ENCODE data around the gene BANP.
"Not testable (repeated sequence)": the region's sequence is repeated elsewhere in the genome, so short reads cannot be mapped to it uniquely, and the experiment has no call there.

Gene BANP

GRCh38 chr16:88039591-88039990, 88.4 kb downstream of the BANP start:
- DNase-seq (ENCODE audit: insufficient read length, low spot score) (no peak), FAIRE-seq (no peak)

GRCh38 chr16:88040196-88040876, 89.1 kb downstream of the BANP start:
- not testable (repeated sequence) for FAIRE-seq; DNase-seq (ENCODE audit: insufficient read length, low spot score)

More at GRCh38 chr16:88039591-88039990, 88.4 kb downstream of the BANP start:
- no peak for TF ChIP-seq CTCF (IDR thresholded peaks at IDR 0.05; ENCODE audit: insufficient read depth, missing control alignments)

- not testable (repeated sequence) for DNase-seq (ENCODE audit: insufficient read length, low spot score); FAIRE-seq
Observed at GRCh38 chr16:88040877-88041244, 89.6 kb downstream of the BANP start.

GRCh38 chr16:88041506-88041905, 90.3 kb downstream of the BANP start:
- DNase-seq (ENCODE audit: insufficient read length, low spot score); FAIRE-seq: not testable (repeated sequence)

- not testable (repeated sequence) for FAIRE-seq; DNase-seq (ENCODE audit: insufficient read length, low spot score)
Observed at GRCh38 chr16:88041986-88042562, 90.8 kb downstream of the BANP start.

GRCh38 chr16:88043208-88043910, 92.1 kb downstream of the BANP start:
- not testable (repeated sequence) for FAIRE-seq; DNase-seq (ENCODE audit: insufficient read length, low spot score)

GRCh38 chr16:88044121-88044581, 92.9 kb downstream of the BANP start:
- FAIRE-seq; DNase-seq (ENCODE audit: insufficient read length, low spot score): not testable (repeated sequence)

- FAIRE-seq; DNase-seq (ENCODE audit: insufficient read length, low spot score): not testable (repeated sequence)
Observed at GRCh38 chr16:88045361-88045760, 94.1 kb downstream of the BANP start.

GRCh38 chr16:88045820-88046303, 94.6 kb downstream of the BANP start:
- FAIRE-seq: no peak

GRCh38 chr16:88047462-88047861, 96.2 kb downstream of the BANP start:
- TF ChIP-seq CTCF (IDR thresholded peaks at IDR 0.05; ENCODE audit: insufficient read depth, missing control alignments): no peak
- DNase-seq (ENCODE audit: insufficient read length, low spot score): no peak
- FAIRE-seq: no peak

More at GRCh38 chr16:88045820-88046303, 94.6 kb downstream of the BANP start:
- no peak for DNase-seq (ENCODE audit: insufficient read length, low spot score)
- no peak for TF ChIP-seq CTCF (IDR thresholded peaks at IDR 0.05; ENCODE audit: insufficient read depth, missing control alignments)

- DNase-seq (ENCODE audit: insufficient read length, low spot score): no peak
- FAIRE-seq: no peak
- TF ChIP-seq CTCF (IDR thresholded peaks at IDR 0.05; ENCODE audit: insufficient read depth, missing control alignments): no peak
Observed at GRCh38 chr16:88048985-88049384, 97.8 kb downstream of the BANP start.

Measured in D721Med (cell line).